GM12873 (cell line): ENCODE measurements around the gene PCSK1N.

Experiments
- CTCF ChIP-seq: IDR thresholded peaks from 2 replicates; pipeline ENCODE4 v1.5.1; 2012; ENCODE audit warnings: low read depth, mild to moderate bottlenecking, moderate library complexity, low read length, control low read depth; ENCODE audit not compliant: insufficient read depth; ENCODE audit errors: missing control alignments

The PCSK1N gene

GRCh38 chrX:48814722-48815121, 20.7 kb downstream of the PCSK1N start:
- no peak for TF ChIP-seq CTCF

- no peak for TF ChIP-seq CTCF
Observed at GRCh38 chrX:48813644-48814043, 21.8 kb downstream of the PCSK1N start.

DNA sequence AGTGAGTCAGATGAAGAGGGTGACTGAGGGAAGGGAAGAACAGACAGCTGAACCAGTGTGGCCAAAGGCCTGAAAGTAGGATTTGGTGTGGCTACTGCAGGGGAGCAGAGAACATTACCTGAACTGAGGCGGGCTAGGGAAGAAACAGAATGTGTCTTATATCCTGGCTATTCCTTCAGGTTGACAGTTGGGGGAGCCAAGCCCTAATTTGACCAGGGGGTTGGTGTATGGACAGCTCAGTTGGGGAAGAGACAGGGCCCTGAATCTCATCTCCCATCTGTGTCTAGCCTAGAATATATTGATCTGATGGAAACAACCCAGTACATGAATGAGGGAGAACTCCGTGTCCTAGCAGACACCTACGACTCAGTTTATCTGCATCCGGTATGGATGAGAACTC, 29.3 kb downstream of the PCSK1N start:
- no peak for TF ChIP-seq CTCF

GRCh38 chrX:48802905-48803200, 32.6 kb downstream of the PCSK1N start:
- TF ChIP-seq CTCF, result no peak

DNA sequence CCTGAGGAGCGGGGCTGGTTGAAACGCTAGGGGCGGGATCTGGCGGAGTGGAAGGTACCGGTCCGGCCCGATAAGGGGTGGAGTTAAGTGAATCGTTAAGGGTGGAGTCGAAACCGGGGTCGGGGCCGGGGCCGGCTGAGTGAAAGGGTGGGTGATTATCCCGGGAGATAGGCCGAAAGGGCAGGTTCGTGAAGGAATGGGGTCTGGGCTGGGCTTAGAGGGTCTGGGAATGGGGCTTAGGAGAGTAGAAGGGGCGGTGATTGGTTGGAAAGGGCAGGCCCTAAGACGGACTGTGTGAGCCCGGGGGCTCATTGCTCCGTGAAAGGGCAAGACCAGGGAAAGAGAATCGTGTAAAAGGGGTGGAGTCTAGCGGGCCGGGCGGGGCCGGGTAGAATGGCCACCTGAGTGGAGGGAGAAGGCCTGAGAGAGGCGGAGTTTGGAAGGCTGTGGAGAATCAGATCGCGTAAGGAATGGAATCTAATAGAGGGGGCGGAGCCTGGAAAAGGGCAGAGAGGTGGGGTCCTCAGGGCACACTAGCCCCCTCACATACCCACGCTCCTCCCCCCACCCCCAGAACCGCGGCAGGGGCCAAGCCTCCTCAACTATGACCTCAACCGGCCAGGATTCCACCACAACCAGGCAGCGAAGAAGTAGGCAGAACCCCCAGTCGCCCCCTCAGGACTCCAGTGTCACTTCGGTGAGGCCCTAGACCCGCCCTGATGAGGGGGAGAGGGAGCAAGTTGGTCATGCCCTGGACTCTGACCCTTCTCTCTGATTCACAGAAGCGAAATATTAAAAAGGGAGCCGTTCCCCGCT, 33.1 kb downstream of the PCSK1N start:
- TF ChIP-seq CTCF, result no peak

DNA sequence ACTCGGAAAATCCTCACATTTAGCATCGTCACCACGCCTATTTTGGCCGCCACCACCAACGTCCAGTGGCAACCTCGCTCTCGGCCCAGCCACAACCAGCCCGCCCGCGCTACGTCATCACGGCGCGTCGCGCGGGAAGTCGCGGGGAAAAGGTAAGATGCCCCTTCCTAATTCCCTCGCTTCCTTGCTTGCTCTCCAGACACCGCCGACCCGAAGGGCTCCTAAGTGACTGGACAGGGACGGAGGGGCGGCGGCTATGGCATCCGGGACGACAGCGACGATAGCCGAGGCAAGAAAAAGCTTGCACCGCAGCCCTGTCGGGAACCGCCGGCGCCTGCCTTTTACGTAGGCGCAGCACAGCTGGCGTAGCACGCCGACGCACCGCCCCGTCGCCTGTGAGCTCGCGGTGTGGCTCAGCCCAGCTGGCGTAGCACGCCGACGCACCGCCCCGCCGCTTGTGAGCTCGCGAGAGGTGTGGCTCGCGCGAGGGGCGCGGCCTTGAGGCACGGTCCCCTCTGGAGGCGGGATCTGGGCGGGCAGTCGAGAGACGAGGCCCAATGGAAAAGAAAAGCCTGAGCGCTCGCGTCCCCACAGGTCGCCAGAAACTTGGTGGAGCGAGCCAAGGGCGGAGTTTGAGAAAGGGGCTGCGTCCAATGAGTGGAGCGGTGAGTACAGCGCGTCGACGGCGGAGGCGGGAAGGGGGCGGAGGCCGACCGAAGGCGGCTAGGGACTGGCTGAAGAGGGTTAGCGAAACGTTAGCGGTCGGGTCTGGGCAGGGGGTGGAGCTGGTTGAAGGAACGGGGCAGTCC, 33.9 kb downstream of the PCSK1N start, which contains the start of gene HDAC6:
Gene HDAC6 (plus strand): TSS at position 788 of the 809 bp plus-strand sequence. CDS start 626 bp downstream, outside the sequence.
- no peak for TF ChIP-seq CTCF

- TF ChIP-seq CTCF, result no peak
Observed at GRCh38 chrX:48800574-48801279, 34.7 kb downstream of the PCSK1N start.
